ENCODE data around the gene ASGR2.

Gene ASGR2

DNA sequence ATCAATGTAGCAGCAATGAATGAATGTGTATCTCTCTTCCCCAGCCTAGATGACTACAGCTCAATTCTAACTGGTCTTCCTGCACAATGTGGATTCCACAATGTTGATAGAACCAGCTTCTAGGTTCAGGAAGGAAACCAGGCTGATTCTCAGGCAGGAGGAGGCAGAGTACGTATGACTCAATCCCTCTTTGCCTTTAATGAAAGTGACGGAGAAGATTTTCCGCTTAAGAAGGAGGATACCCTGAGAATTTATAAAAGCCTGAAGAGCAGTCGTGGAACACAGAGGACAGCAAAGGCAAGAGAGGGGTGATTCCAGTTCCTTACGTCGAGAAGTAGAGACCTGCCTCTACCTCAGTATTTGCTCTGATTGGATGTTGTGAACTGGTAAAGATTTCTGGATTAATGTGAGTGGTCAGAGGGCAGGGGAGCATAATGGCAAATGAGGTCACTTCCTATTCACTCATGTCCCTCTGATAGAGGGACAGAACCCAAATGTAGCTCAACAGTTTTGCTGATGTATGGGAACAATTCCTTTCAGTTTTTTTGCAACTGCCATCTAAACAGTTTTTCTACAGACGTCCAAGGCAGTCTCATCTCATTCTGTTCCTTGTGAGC, 55.7 kb downstream of the ASGR2 start:
- DNase-seq = no peak

DNA sequence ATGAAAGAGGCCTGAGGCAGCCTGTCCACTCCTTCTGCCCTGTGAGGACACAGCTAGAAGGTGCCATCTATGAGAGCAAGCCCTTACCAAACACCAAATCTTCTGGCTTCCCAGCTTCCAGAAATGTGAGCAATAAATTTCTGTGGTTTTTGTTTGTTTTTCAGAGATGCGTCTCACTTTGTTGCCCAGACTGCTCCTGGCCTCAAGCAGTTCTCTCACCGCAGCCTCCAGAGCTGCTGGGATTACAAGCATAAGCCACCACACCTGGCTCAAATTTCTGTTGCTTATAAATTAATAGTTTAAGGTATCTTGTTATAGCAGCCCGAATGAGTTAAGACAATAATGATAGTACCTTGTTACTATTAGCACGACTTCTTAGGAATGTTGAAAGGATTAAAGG, 58.2 kb downstream of the ASGR2 start:
- DNase-seq = no peak

Measured in DMS153 (cell line).